ENCODE measurements around the gene CACNA1A. TPM values are rescaled to one million over a fixed set of nuclear protein-coding genes. Genes with fewer than 3 reads are reported as not detected.

CACNA1A gene
- total RNA-seq, 1 donor from 2014 or later: 43.0 TPM

GRCh38 chr19:13334801-13335481 lies 171.3 kb downstream of the CACNA1A start:
- peaks cover 48% of the 10 kb centered on the region for H3K27me3 Mint-ChIP-seq
- H3K9me3 Mint-ChIP-seq (ENCODE audit: low read depth): peaks cover 2% of the 10 kb centered on the region
- no peaks in the 10 kb centered on the region for H3K36me3 Mint-ChIP-seq (ENCODE audit: insufficient read depth)
- H3K4me3 Mint-ChIP-seq (ENCODE audit: low read depth): no peak overlapping the region
- no peak for DNase-seq (ENCODE audit: low spot score, unreplicated experiment)
- H3K27ac Mint-ChIP-seq: no peak overlapping the region
- no peaks in the 10 kb centered on the region for H3K4me1 Mint-ChIP-seq (ENCODE audit: low read depth)
- TF ChIP-seq, protein P1, sequence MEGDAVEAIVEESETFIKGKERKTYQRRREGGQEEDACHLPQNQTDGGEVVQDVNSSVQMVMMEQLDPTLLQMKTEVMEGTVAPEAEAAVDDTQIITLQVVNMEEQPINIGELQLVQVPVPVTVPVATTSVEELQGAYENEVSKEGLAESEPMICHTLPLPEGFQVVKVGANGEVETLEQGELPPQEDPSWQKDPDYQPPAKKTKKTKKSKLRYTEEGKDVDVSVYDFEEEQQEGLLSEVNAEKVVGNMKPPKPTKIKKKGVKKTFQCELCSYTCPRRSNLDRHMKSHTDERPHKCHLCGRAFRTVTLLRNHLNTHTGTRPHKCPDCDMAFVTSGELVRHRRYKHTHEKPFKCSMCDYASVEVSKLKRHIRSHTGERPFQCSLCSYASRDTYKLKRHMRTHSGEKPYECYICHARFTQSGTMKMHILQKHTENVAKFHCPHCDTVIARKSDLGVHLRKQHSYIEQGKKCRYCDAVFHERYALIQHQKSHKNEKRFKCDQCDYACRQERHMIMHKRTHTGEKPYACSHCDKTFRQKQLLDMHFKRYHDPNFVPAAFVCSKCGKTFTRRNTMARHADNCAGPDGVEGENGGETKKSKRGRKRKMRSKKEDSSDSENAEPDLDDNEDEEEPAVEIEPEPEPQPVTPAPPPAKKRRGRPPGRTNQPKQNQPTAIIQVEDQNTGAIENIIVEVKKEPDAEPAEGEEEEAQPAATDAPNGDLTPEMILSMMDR (IDR thresholded peaks at IDR 0.05; ENCODE audit: unreplicated experiment): no peak

DNA sequence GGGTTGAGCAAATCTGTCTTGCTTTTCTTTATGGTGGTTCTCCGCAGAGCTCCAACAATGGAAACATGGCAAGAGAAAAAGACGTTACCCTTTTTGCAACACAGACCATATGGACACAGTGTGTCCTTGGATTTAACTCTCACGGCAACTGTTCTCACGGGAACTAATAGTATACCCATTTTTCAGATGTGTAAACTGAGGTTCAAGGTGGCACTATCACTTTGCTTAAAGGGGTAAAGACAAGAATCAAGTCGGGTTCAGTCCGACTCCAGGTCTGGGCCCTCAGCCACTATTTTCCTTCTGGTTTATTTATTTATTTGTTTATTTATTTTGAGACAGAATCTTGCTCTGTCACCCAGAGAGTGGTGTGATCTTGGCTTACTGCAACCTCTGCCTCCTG lies 176.0 kb downstream of the CACNA1A start:
- H3K4me3 Mint-ChIP-seq (ENCODE audit: low read depth): no peak overlapping the region
- no peak for DNase-seq (ENCODE audit: low spot score, unreplicated experiment)
- H3K27me3 Mint-ChIP-seq: peaks cover 34% of the 10 kb centered on the region
- TF ChIP-seq, protein P1 (IDR thresholded peaks at IDR 0.05; ENCODE audit: unreplicated experiment): no peak
- H3K9me3 Mint-ChIP-seq (ENCODE audit: low read depth): peaks cover 2% of the 10 kb centered on the region
- H3K27ac Mint-ChIP-seq: no peak overlapping the region
- H3K4me1 Mint-ChIP-seq (ENCODE audit: low read depth): no peaks in the 10 kb centered on the region
- no peaks in the 10 kb centered on the region for H3K36me3 Mint-ChIP-seq (ENCODE audit: insufficient read depth)

GRCh38 chr19:13329766-13330165 lies 176.5 kb downstream of the CACNA1A start:
- TF ChIP-seq, protein P1 (IDR thresholded peaks at IDR 0.05; ENCODE audit: unreplicated experiment): no peak
- Mint-ChIP-seq H3K4me1 (ENCODE audit: low read depth) (no peaks in the 10 kb centered on the region), H3K9me3 (ENCODE audit: low read depth) (peaks cover 2% of the 10 kb centered on the region), H3K36me3 (ENCODE audit: insufficient read depth) (no peaks in the 10 kb centered on the region), H3K4me3 (ENCODE audit: low read depth) (no peak overlapping the region), H3K27me3 (peaks cover 31% of the 10 kb centered on the region), H3K27ac (no peak overlapping the region)
- no peak for DNase-seq (ENCODE audit: low spot score, unreplicated experiment)

- H3K4me1 Mint-ChIP-seq (ENCODE audit: low read depth): no peaks in the 10 kb centered on the region
- TF ChIP-seq, protein P1 (IDR thresholded peaks at IDR 0.05; ENCODE audit: unreplicated experiment): no peak
- no peaks in the 10 kb centered on the region for H3K36me3 Mint-ChIP-seq (ENCODE audit: insufficient read depth)
- H3K27me3 Mint-ChIP-seq: peaks cover 20% of the 10 kb centered on the region
- no peak overlapping the region for H3K4me3 Mint-ChIP-seq (ENCODE audit: low read depth)
- DNase-seq (ENCODE audit: low spot score, unreplicated experiment): no peak
- H3K27ac Mint-ChIP-seq: no peak overlapping the region
- H3K9me3 Mint-ChIP-seq (ENCODE audit: low read depth): no peaks in the 10 kb centered on the region
Measured at GRCh38 chr19:13328241-13328640, 178.0 kb downstream of the CACNA1A start.

DNA sequence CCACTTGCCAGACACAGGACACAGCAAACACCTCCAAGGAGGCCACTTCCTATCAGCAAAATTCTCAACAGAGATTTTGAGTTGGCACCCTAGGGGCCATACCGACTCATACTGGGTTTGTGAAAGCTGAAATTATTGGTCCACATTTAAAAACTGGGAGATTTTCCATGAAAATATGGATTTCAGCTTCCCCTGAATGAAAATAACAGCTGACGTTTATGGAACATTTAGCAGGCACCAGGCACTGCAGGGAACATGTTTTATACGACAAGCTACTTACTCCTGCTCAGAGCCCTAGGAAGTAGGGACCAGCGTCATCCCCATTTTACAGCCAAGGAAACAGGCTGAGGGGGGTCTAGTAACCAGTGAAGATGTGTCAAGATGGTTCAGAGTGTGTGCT lies 186.8 kb downstream of the CACNA1A start:
- Mint-ChIP-seq H3K9me3 (ENCODE audit: low read depth) (peaks cover 3% of the 10 kb centered on the region), H3K36me3 (ENCODE audit: insufficient read depth) (no peaks in the 10 kb centered on the region), H3K4me3 (ENCODE audit: low read depth) (no peak overlapping the region), H3K27ac (no peak overlapping the region), H3K4me1 (ENCODE audit: low read depth) (no peaks in the 10 kb centered on the region), H3K27me3 (peaks cover 13% of the 10 kb centered on the region)
- no peak for DNase-seq (ENCODE audit: low spot score, unreplicated experiment)
- TF ChIP-seq, protein P1 (IDR thresholded peaks at IDR 0.05; ENCODE audit: unreplicated experiment): no peak

All from progenitor cell of endocrine pancreas (in vitro differentiated cells).